Measurements from ENCODE around the gene LCP1.

The LCP1 gene

DNA sequence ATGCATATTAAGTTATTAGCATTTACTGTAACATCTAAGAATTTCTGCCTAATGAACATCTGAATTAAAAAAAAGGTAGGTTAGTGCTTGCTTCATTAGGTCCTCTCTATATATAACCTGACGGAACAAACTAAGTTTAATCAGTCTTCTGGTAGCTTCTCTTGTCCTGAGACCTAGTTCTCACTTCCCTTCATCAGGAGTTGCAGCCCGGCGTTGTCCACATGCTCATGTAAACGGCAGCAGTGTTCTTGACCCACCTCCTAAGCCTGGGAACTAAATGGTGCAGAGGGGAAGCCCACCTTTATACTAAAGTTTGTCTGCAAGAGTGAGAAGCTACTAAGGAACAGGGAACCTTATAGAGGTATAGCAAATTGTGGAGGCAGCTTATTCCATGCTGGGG lies 45.3 kb downstream of the LCP1 start:
- H3K4me3 ChIP-seq (ENCODE audit: low read depth, low read length), result no peak overlapping the region
- TF ChIP-seq, protein P1, sequence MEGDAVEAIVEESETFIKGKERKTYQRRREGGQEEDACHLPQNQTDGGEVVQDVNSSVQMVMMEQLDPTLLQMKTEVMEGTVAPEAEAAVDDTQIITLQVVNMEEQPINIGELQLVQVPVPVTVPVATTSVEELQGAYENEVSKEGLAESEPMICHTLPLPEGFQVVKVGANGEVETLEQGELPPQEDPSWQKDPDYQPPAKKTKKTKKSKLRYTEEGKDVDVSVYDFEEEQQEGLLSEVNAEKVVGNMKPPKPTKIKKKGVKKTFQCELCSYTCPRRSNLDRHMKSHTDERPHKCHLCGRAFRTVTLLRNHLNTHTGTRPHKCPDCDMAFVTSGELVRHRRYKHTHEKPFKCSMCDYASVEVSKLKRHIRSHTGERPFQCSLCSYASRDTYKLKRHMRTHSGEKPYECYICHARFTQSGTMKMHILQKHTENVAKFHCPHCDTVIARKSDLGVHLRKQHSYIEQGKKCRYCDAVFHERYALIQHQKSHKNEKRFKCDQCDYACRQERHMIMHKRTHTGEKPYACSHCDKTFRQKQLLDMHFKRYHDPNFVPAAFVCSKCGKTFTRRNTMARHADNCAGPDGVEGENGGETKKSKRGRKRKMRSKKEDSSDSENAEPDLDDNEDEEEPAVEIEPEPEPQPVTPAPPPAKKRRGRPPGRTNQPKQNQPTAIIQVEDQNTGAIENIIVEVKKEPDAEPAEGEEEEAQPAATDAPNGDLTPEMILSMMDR (IDR thresholded peaks at IDR 0.05; ENCODE audit: low read depth, low read length), result no peak

DNA sequence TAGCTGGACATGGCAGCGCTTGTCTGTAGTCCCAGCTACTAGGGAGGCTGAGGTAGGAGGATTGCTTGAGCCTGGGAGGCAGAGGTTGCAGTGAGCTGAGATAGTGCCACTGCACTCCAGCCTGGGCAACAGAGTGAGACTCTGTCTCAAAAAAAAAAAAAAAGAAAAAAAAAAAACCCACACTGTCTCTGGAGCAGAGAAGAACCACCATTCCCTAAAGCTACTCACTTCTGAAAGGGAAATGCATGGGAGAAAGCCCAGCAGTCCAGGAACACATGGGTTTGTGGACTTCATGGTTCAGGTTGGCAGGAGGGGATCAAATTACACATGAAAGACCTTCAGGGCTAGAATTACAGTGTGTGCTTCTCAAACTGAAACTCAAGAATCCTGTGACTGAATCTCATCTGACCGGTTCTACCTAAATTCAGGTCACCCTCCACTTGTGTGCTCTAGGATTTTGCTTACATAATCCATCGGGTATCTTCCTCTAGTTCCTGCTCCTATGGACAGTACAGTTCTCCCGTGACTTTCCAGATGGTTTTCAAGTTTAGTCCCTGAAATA lies 46.9 kb downstream of the LCP1 start:
- no peak overlapping the region for H3K4me3 ChIP-seq (ENCODE audit: low read depth, low read length)
- TF ChIP-seq, protein P1 (IDR thresholded peaks at IDR 0.05; ENCODE audit: low read depth, low read length), result no peak

DNA sequence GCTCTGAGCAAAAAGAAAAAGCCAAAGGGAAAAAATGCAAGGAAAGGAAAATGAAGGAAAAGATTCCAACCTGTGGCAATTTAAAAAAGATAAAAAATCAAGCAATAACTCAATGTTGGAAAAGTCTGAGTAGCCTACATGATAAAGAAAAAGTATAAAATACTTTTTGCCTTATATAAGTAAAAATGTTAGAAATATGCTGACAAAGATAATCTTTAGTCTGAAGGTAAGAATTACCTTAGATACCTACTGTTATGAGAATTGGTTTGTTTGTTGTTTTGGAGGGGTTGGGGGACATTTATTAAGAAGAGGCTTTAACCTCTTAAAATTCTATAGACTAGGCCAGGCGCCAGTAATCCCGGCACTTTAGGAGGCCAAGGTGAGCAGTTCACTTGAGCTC lies 47.5 kb downstream of the LCP1 start:
- no peak overlapping the region for H3K4me3 ChIP-seq (ENCODE audit: low read depth, low read length)
- TF ChIP-seq, protein P1 (IDR thresholded peaks at IDR 0.05; ENCODE audit: low read depth, low read length), result no peak

DNA sequence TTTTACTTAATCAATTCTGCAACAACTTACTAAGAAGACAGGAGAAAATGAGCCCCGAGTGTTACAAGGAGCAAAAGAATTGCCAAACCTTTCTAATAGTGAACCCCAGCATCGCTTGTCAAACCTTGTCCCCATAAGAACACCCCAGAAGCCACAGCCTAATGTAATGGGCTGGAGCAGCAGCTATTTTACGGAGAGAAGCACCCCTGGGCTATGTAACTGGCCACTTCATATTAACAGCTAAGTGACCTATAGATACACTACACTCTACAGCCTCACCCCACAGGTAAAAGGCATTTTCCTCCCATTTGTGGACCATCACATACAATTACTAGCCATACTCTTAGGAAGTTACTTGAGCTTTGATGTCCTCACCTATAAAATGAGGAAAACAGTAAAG lies 49.9 kb downstream of the LCP1 start:
- no peak overlapping the region for H3K4me3 ChIP-seq (ENCODE audit: low read depth, low read length)

DNA sequence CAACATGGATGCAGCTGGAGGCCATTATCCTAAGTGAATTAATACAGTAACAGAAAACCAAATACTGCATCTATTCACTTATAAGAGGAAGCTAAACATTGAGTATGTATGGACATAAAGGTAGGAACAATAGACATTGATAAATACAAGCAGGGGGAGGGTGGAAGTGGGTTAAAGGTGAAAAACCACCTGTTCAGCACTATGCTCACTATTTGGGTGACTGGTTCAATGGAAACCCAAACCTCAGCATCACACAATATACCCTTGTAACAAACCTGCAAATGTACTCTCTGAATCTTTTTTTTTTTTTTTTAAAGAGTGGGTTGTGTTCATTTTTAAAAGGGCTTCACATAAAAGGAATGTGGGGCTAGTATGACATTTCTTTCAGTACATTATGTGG lies 50.3 kb downstream of the LCP1 start:
- no peak overlapping the region for H3K4me3 ChIP-seq (ENCODE audit: low read depth, low read length)
- TF ChIP-seq, protein P1 (IDR thresholded peaks at IDR 0.05; ENCODE audit: low read depth, low read length), result no peak

More for the DNA sequence above, 49.9 kb downstream of the LCP1 start:
- TF ChIP-seq, protein P1 (IDR thresholded peaks at IDR 0.05; ENCODE audit: low read depth, low read length), result no peak

DNA sequence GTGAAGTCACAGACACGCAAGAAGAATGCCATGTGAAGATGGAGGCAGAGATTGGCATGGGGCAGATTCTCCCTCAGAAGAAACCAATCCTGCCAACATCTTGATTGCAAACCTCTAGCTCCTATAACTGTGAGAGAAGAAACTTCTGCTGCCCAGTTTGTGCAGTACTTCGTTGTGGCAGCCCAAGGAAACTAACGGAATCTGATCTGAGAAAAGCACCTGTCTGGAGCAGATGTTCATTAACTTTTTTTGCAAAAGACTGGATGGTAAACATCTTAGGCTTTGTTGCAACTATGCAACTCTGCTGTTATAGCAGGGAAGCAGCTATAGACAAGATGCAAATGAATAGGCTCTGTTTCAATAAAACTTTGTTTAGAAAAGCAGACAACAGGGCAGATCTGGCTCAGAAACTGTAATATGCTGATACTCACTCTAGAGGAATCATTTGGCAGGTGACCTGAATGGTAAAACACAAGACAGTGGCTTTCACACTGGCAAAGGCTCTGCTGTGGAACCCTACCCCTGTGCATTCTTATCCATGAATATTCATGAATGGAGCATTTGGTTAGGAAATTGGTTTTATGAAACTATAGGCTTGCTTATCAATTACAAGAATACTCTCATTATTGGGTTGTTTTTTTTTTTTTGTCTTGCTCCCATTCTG lies 51.9 kb downstream of the LCP1 start:
- no peak overlapping the region for H3K4me3 ChIP-seq (ENCODE audit: low read depth, low read length)
- TF ChIP-seq, protein P1 (IDR thresholded peaks at IDR 0.05; ENCODE audit: low read depth, low read length), result no peak

DNA sequence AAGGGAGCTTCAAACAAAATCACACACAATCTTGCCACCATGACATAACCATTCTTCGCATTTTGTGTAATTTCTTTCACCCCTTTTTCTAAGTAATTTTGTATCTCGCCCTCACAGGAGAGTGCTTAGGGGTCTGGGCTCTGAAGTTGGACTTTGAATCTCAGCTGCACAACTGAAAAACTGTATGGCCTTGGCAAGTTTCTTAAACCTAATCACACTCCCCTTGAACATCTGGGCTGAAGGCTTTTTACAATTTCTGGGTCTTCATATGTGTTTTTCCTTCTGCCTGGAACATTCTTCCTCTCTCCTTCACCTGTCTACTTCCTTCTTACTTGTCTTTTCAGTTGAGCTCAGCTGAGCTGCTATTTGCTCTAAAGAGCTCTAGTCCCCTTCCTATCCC lies 52.9 kb downstream of the LCP1 start:
- TF ChIP-seq, protein P1 (IDR thresholded peaks at IDR 0.05; ENCODE audit: low read depth, low read length), result no peak
- no peak overlapping the region for H3K4me3 ChIP-seq (ENCODE audit: low read depth, low read length)
